ENCODE data around the gene HGS. TPM values are rescaled to one million over a fixed set of nuclear protein-coding genes. Genes with fewer than 3 reads are reported as not detected.

HGS gene
- total and polyA plus RNA-seq, 2 of the 8 experiments (the other 6 are each of a cell fraction or from before 2014, with no cell fraction given): 80.8 to 99.7 TPM

DNA sequence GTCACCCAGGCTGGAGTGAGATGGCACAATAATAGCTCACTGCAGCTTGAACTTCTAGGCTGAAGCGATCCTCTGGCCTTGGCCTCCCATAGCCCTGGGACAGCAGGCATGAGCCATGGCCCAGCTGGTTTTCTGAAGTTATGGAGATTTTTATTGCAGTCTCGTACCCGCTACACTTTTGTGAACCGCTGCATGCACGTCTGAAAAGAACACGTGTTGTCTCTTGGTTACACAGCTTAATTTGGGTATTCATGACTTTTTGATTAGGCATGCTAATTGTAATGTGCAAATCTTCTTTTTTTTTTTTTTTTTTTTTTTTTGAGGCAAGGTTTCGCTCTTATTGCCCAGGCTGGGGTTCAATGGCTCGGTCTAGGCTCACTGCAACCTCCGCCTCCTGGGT is 41.6 kb downstream of the HGS start (continued):
- TF ChIP-seq, protein P1, sequence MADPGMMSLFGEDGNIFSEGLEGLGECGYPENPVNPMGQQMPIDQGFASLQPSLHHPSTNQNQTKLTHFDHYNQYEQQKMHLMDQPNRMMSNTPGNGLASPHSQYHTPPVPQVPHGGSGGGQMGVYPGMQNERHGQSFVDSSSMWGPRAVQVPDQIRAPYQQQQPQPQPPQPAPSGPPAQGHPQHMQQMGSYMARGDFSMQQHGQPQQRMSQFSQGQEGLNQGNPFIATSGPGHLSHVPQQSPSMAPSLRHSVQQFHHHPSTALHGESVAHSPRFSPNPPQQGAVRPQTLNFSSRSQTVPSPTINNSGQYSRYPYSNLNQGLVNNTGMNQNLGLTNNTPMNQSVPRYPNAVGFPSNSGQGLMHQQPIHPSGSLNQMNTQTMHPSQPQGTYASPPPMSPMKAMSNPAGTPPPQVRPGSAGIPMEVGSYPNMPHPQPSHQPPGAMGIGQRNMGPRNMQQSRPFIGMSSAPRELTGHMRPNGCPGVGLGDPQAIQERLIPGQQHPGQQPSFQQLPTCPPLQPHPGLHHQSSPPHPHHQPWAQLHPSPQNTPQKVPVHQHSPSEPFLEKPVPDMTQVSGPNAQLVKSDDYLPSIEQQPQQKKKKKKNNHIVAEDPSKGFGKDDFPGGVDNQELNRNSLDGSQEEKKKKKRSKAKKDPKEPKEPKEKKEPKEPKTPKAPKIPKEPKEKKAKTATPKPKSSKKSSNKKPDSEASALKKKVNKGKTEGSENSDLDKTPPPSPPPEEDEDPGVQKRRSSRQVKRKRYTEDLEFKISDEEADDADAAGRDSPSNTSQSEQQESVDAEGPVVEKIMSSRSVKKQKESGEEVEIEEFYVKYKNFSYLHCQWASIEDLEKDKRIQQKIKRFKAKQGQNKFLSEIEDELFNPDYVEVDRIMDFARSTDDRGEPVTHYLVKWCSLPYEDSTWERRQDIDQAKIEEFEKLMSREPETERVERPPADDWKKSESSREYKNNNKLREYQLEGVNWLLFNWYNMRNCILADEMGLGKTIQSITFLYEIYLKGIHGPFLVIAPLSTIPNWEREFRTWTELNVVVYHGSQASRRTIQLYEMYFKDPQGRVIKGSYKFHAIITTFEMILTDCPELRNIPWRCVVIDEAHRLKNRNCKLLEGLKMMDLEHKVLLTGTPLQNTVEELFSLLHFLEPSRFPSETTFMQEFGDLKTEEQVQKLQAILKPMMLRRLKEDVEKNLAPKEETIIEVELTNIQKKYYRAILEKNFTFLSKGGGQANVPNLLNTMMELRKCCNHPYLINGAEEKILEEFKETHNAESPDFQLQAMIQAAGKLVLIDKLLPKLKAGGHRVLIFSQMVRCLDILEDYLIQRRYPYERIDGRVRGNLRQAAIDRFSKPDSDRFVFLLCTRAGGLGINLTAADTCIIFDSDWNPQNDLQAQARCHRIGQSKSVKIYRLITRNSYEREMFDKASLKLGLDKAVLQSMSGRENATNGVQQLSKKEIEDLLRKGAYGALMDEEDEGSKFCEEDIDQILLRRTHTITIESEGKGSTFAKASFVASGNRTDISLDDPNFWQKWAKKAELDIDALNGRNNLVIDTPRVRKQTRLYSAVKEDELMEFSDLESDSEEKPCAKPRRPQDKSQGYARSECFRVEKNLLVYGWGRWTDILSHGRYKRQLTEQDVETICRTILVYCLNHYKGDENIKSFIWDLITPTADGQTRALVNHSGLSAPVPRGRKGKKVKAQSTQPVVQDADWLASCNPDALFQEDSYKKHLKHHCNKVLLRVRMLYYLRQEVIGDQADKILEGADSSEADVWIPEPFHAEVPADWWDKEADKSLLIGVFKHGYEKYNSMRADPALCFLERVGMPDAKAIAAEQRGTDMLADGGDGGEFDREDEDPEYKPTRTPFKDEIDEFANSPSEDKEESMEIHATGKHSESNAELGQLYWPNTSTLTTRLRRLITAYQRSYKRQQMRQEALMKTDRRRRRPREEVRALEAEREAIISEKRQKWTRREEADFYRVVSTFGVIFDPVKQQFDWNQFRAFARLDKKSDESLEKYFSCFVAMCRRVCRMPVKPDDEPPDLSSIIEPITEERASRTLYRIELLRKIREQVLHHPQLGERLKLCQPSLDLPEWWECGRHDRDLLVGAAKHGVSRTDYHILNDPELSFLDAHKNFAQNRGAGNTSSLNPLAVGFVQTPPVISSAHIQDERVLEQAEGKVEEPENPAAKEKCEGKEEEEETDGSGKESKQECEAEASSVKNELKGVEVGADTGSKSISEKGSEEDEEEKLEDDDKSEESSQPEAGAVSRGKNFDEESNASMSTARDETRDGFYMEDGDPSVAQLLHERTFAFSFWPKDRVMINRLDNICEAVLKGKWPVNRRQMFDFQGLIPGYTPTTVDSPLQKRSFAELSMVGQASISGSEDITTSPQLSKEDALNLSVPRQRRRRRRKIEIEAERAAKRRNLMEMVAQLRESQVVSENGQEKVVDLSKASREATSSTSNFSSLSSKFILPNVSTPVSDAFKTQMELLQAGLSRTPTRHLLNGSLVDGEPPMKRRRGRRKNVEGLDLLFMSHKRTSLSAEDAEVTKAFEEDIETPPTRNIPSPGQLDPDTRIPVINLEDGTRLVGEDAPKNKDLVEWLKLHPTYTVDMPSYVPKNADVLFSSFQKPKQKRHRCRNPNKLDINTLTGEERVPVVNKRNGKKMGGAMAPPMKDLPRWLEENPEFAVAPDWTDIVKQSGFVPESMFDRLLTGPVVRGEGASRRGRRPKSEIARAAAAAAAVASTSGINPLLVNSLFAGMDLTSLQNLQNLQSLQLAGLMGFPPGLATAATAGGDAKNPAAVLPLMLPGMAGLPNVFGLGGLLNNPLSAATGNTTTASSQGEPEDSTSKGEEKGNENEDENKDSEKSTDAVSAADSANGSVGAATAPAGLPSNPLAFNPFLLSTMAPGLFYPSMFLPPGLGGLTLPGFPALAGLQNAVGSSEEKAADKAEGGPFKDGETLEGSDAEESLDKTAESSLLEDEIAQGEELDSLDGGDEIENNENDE (IDR thresholded peaks at IDR 0.05; ENCODE audit: insufficient replicate concordance, low read length): no peak
- TF ChIP-seq NANOG (IDR thresholded peaks at IDR 0.05; ENCODE audit: insufficient read depth, low read depth, low read length, poor library complexity, severe bottlenecking) (no peak), SP4 (IDR thresholded peaks at IDR 0.05; ENCODE audit: low read length) (no peak), CBX8 (IDR thresholded peaks at IDR 0.05; ENCODE audit: borderline replicate concordance, low read depth, low read length) (no peak), CBX5 (IDR thresholded peaks at IDR 0.05; ENCODE audit: low read depth, low read length) (no peak), KDM1A (IDR thresholded peaks at IDR 0.05; ENCODE audit: borderline replicate concordance, low read length) (no peak), CHD1 (IDR thresholded peaks at IDR 0.05; ENCODE audit: low read depth, low read length) (no peak), SP1 (IDR thresholded peaks at IDR 0.05; ENCODE audit: low read depth, low read length) (no peak)

Measured in H1 (cell line).